K562 (cell line): ENCODE data around the gene MAD1L1. TPM values are rescaled to one million over a fixed set of nuclear protein-coding genes. Genes with fewer than 3 reads are reported as not detected.
A peak's percentile ranks its signal among the peaks of the same experiment; 100 is the strongest.

Source experiments
- CEBPG ChIP-seq, 3 experiments: fragments of 200-800 bp in 1 of 3; sonication (Bioruptor generic) in 1 of 3; sonication (generic) in 1 of 3; formaldehyde crosslinking in 1 of 3; IDR thresholded peaks in 2 of 3; conservative IDR thresholded peaks in 1 of 3; 2 replicates each; pipeline versions ENCODE4 v1.6.1 to v1.8.0; 2016 to 2022; ENCODE audit warnings: missing compliant biosample characterization in 2 of 3, missing genetic modification characterization in 2 of 3, mild to moderate bottlenecking in 1 of 3, missing genetic modification reagents in 1 of 3
- FOXA3 ChIP-seq, 2 experiments: fragments of 450-650 bp in 1 of 2; sonication (generic) in 1 of 2; formaldehyde crosslinking; IDR thresholded peaks in 1 of 2; conservative IDR thresholded peaks in 1 of 2; 2 replicates each; pipeline versions ENCODE4 v1.4.0 to v1.8.0; 2020 to 2022; ENCODE audit warnings: mild to moderate bottlenecking in 2 of 2, missing genetic modification reagents in 1 of 2
- HDGF ChIP-seq: fragments of 450-650 bp; IDR thresholded peaks from 2 replicates; pipeline ENCODE4 v1.6.1; 2016
- HMGN3 ChIP-seq: IDR thresholded peaks from 2 replicates; pipeline ENCODE4 v1.6.1; 2011; ENCODE audit warnings: borderline replicate concordance, low read depth, mild to moderate bottlenecking, mixed read lengths, low read length; ENCODE audit not compliant: insufficient read length; ENCODE audit errors: extremely low read depth
- HNRNPL ChIP-seq: fragments of 200-400 bp; formaldehyde crosslinking; IDR thresholded peaks from 2 replicates; pipeline ENCODE4 v1.6.1; 2017; ENCODE audit warnings: low read depth, mild to moderate bottlenecking, low read length
- KAT8 ChIP-seq: fragments of 450-650 bp; IDR thresholded peaks from 2 replicates; pipeline ENCODE4 v1.6.1; 2016; ENCODE audit warnings: low read depth, mild to moderate bottlenecking
- MNT ChIP-seq, 2 experiments: fragments of 450-650 bp; conservative IDR thresholded peaks; 2 replicates each; pipeline ENCODE4 v1.6.1; 2017; ENCODE audit warnings: mild to moderate bottlenecking in 2 of 2, moderate library complexity in 2 of 2
- MXI1 ChIP-seq: IDR thresholded peaks from 2 replicates; pipeline ENCODE4 v1.6.1; 2011; ENCODE audit warnings: low read depth, mild to moderate bottlenecking, improper control_type of control experiment, low read length
- PRMT5 ChIP-seq: sonication (generic); formaldehyde crosslinking; IDR thresholded peaks from 2 replicates; pipeline ENCODE4 v1.5.0; 2020; ENCODE audit warnings: missing genetic modification reagents
- RBM14 ChIP-seq: fragments of 200-400 bp; formaldehyde crosslinking; IDR thresholded peaks from 2 replicates; pipeline ENCODE4 v1.6.1; 2018; ENCODE audit warnings: low read depth, mild to moderate bottlenecking, low read length, moderate library complexity, borderline replicate concordance; ENCODE audit not compliant: insufficient read depth
- TSC22D4 ChIP-seq: fragments of 450-650 bp; IDR thresholded peaks from 2 replicates; pipeline ENCODE4 v1.6.1; 2016; ENCODE audit warnings: missing genetic modification characterization, missing biosample characterization, control low read depth
- ZBTB26 ChIP-seq: fragments of 450-650 bp; formaldehyde crosslinking; IDR thresholded peaks from 2 replicates; pipeline ENCODE4 v1.4.0; 2022; ENCODE audit warnings: missing genetic modification characterization
- ZBTB49 ChIP-seq: sonication (generic); formaldehyde crosslinking; IDR thresholded peaks from 2 replicates; pipeline ENCODE4 v1.8.0; 2022; ENCODE audit warnings: missing genetic modification reagents, mild to moderate bottlenecking, borderline replicate concordance
- ZNF124 ChIP-seq: sonication (generic); formaldehyde crosslinking; IDR thresholded peaks from 2 replicates; pipeline ENCODE4 v1.8.1; 2022; ENCODE audit warnings: missing genetic modification reagents
- ZNF445 ChIP-seq: fragments of 250-450 bp; sonication (Bioruptor Pico); IDR thresholded peaks from 2 replicates; pipeline ENCODE4 v1.4.0; 2020; ENCODE audit warnings: low read depth, mild to moderate bottlenecking, moderate library complexity
- ZNF699 ChIP-seq: fragments of 250-450 bp; sonication (Bioruptor Pico); IDR thresholded peaks from 2 replicates; pipeline ENCODE4 v1.8.0; 2021; ENCODE audit warnings: mild to moderate bottlenecking, moderate library complexity; ENCODE audit not compliant: insufficient replicate concordance
- polyA plus RNA-seq, 8 experiments: library from polyadenylated mRNA; depleted of rRNA in 4 of 8; stranded (reverse) in 5 of 8; unstranded in 3 of 8; fragments of >200 nt; fragmentation: Nextera tagmentation in 2 of 8; fragmentation: Illumina TruSeq in 1 of 8; extraction: Ambion mirVana in 2 of 8; extraction: Trizol in 1 of 8; gene quantifications; 2 replicates each; pipeline versions ENCODE4 v1.2.1 to v1.2.3, GENCODE V29; 2011 to 2014; ENCODE audit warnings: inconsistent platforms in 1 of 8, missing spikeins in 1 of 8
- total RNA-seq, 7 experiments: library from RNA; depleted of rRNA in 6 of 7; stranded (reverse); fragments of >200 nt in 6 of 7; fragmentation: Illumina TruSeq in 2 of 7; extraction: Trizol in 2 of 7; gene quantifications; 2 replicates each; pipeline versions ENCODE4 v1.2.1 to v1.2.3, GENCODE V29; 2011 to 2021; ENCODE audit warnings: low replicate concordance in 1 of 7
- TF ChIP-seq, protein P1 (sequence below): fragments of 450-650 bp; formaldehyde crosslinking; conservative IDR thresholded peaks from 2 replicates; pipeline ENCODE4 v1.4.0; 2022; ENCODE audit warnings: mild to moderate bottlenecking, missing genetic modification characterization

Gene MAD1L1
- total and polyA plus RNA-seq, 9 of the 15 experiments (the other 6 are each of a cell fraction or from before 2014, with no cell fraction given): 1.7 to 89.7 (median 18.0) TPM

DNA sequence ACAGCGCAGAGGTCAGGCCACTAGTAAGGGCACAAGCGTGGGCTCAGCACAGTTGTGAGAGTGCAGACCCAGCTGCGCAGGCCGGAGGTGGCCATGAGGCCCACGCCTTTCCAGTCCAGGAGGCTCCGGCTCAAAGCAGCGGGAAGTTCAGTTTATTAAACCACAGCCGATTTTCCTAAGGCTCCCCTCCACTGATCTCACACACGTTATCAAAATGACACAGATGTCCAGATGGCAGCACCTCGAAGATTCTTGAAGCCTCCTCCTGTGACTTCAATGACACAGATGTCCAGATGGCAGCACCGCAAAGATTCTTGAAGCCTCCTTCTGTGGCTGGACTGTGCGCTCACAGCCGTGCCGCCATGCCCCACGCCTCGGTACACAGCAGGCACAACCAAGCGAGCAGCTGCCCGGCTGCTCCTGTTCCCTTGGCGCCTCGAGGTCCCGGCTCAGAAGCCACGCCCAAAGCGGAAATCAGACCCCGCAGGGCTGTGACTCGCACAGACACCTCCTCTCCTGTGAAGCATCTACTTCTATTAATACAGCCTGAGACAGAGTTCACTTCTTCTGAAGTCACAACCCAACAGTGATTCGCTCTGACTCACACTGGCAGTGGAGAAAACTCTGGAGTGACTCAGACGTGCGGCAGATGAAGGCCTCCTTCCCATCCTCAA lies 122.7 kb downstream of the MAD1L1 start (continued):
- no peak; the same call in 1 of the 2 replicates for TF ChIP-seq MXI1
- TF ChIP-seq ZBTB26 (CRISPR knock-in tag): no peak
- no peak for TF ChIP-seq ZNF699 (CRISPR knock-in tag)
- peak in 1 of 2 experiments; percentile 69; a peak in 2 of 4 replicates for TF ChIP-seq MNT (conservative IDR thresholded peaks at IDR 0.05)
- TF ChIP-seq RBM14: no peak
- TF ChIP-seq HMGN3: peak; percentile 79
- peak in 1 of 2 experiments; percentile 73; a peak in 1 of 4 replicates for TF ChIP-seq FOXA3 (CRISPR knock-in tag; conservative IDR thresholded peaks at IDR 0.05 in 1 of 2, IDR thresholded peaks at IDR 0.05 in 1 of 2)
- no peak for TF ChIP-seq KAT8
- no peak for TF ChIP-seq ZBTB49 (CRISPR knock-in tag)
- no peak for TF ChIP-seq ZNF124
- TF ChIP-seq, protein P1, sequence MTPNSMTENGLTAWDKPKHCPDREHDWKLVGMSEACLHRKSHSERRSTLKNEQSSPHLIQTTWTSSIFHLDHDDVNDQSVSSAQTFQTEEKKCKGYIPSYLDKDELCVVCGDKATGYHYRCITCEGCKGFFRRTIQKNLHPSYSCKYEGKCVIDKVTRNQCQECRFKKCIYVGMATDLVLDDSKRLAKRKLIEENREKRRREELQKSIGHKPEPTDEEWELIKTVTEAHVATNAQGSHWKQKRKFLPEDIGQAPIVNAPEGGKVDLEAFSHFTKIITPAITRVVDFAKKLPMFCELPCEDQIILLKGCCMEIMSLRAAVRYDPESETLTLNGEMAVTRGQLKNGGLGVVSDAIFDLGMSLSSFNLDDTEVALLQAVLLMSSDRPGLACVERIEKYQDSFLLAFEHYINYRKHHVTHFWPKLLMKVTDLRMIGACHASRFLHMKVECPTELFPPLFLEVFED (CRISPR knock-in tag): no peak
- TF ChIP-seq ZNF445: no peak
- TF ChIP-seq TSC22D4 (tag): no peak
- TF ChIP-seq CEBPG (CRISPR knock-in tag; IDR thresholded peaks at IDR 0.05): no peak
- TF ChIP-seq CEBPG (tag; conservative IDR thresholded peaks at IDR 0.05 in 1 of 2, IDR thresholded peaks at IDR 0.05 in 1 of 2): no peak
- no peak for TF ChIP-seq HNRNPL
- no peak for TF ChIP-seq PRMT5 (CRISPR knock-in tag)
- TF ChIP-seq HDGF: peak; percentile 47; the same call in 1 of the 2 replicates
